A673 (cell line): ENCODE results near the gene CNNM1. TPM values are rescaled to one million over a fixed set of nuclear protein-coding genes. Genes with fewer than 3 reads are reported as not detected.

Source experiments
- Bru-seq: library from RNA; stranded (reverse); fragments of 400-500 nt; gene quantifications from one replicate; lab custom pipeline; 2021; lab: Mats Ljungman, UMichigan
- BruChase-seq, 2 experiments: library from RNA; stranded (reverse); fragments of 400-500 nt; gene quantifications; one replicate each; lab custom pipeline; 2021; lab: Mats Ljungman, UMichigan
- BruUV-seq: library from RNA; stranded (reverse); fragments of 400-500 nt; replicated peaks from 2 replicates; lab custom pipeline; 2021; lab: Mats Ljungman, UMichigan
- CTCF ChIA-PET: fragments of 300-600 bp; sonication (Branson Sonifier 250); formaldehyde crosslinking; loops from one replicate; lab custom pipeline; 2022; ENCODE audit warnings: antibody characterized with exemption; lab: Charles Lee
- POLR2A ChIA-PET: fragments of 300-600 bp; sonication (Branson Sonifier 250); formaldehyde crosslinking; loops from one replicate; lab custom pipeline; 2022; ENCODE audit warnings: antibody characterized with exemption; ENCODE audit not compliant: low non-redundant PET; lab: Charles Lee
- DNase-seq: peaks from one replicate; pipeline ENCODE4 v3.0.0-alpha.2; 2015; ENCODE audit warnings: low spot score
- H3K27ac ChIP-seq: fragments of 200-600 bp; sonication (generic); 2 replicates; pipeline ENCODE4 v1.5.1; 2016; ENCODE audit warnings: mixed run types, low read depth, mild to moderate bottlenecking, mixed read lengths, antibody characterized with exemption, low read length; ENCODE audit not compliant: poor library complexity, severe bottlenecking
- H3K27me3 ChIP-seq: fragments of 200-600 bp; sonication (generic); replicated peaks from 2 replicates; pipeline ENCODE4 v1.6.1; 2017; ENCODE audit warnings: mixed run types, low read depth, mild to moderate bottlenecking, mixed read lengths, antibody characterized with exemption, low read length; ENCODE audit not compliant: insufficient read depth, poor library complexity
- H3K36me3 ChIP-seq: fragments of 200-600 bp; sonication (generic); 2 replicates; pipeline ENCODE4 v1.6.1; 2016; ENCODE audit warnings: mixed run types, mild to moderate bottlenecking, mixed read lengths, antibody characterized with exemption, low read length; ENCODE audit not compliant: insufficient read depth, poor library complexity, severe bottlenecking
- H3K4me1 ChIP-seq: fragments of 200-600 bp; sonication (generic); 2 replicates; pipeline ENCODE4 v1.6.1; 2017; ENCODE audit warnings: mixed run types, mild to moderate bottlenecking, mixed read lengths, antibody characterized with exemption, low read length; ENCODE audit not compliant: insufficient read depth, poor library complexity, severe bottlenecking
- H3K4me3 ChIP-seq: fragments of 200-600 bp; sonication (generic); 2 replicates; pipeline ENCODE4 v1.5.1; 2016; ENCODE audit warnings: low read depth, mixed run types, mild to moderate bottlenecking, mixed read lengths, low read length; ENCODE audit not compliant: poor library complexity, severe bottlenecking
- H3K9me3 ChIP-seq: fragments of 200-600 bp; sonication (generic); 2 replicates; pipeline ENCODE4 v1.6.1; 2016; ENCODE audit warnings: mixed run types, low read depth, mild to moderate bottlenecking, mixed read lengths, antibody characterized with exemption, low read length; ENCODE audit not compliant: poor library complexity, severe bottlenecking
- EZH2 ChIP-seq: fragments of 200-600 bp; sonication (generic); IDR thresholded peaks from 2 replicates; pipeline ENCODE4 v1.6.1; 2017; ENCODE audit warnings: borderline replicate concordance, low read depth, mild to moderate bottlenecking, mixed read lengths, antibody characterized with exemption, low read length; ENCODE audit not compliant: poor library complexity, severe bottlenecking
- intact Hi-C: fragments of 100-400 bp; cut with micrococcal nuclease; formaldehyde crosslinking; loops from one replicate; pipeline ENCODE4 v1.10.0; 2022; ENCODE audit not compliant: unreplicated experiment
- long read RNA-seq: library from polyadenylated mRNA; stranded (forward); transcript quantifications from one replicate; pipeline ENCODE4 v2.0.0, GENCODE V29; 2022
- total RNA-seq: library from RNA; stranded (reverse); gene quantifications from 2 replicates; pipeline ENCODE4 v1.2.3, GENCODE V29; 2021
- TF ChIP-seq, protein P1 (sequence below): fragments of 300-800, 200-600 bp; sonication (generic); conservative IDR thresholded peaks from 2 replicates; pipeline ENCODE4 v1.5.1; 2017; ENCODE audit warnings: low read depth, mild to moderate bottlenecking, antibody characterized with exemption, low read length, moderate library complexity, mixed read lengths

Gene CNNM1
- total RNA-seq (0.66 and 0.73 TPM in 2 replicates), Bru-seq, nascent RNA (percentile 28 among the genes with signal in this experiment), BruChase-seq, experiment 1, labeled RNA remaining after a 2-hour chase (percentile 28 among the genes with signal in this experiment), BruChase-seq, experiment 2, labeled RNA remaining after a 6-hour chase (percentile 27 among the genes with signal in this experiment)
- long read RNA-seq = 0 reads

DNA sequence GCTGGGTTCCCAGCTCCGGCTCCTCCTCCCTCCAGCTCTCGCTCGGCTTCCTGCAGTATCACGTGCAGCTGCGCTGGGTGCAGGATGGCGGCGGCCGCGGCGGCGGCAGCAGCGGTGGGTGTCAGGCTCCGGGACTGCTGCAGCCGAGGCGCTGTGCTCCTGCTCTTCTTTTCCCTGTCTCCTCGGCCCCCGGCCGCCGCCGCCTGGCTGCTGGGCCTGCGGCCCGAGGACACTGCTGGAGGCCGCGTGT, at the start of gene CNNM1:
CNNM1 (plus strand) TSS at position 53 of the 250 bp plus-strand sequence; CDS start at position 85, 32 bp downstream.
- intact Hi-C loops = no loop called here
- DNase-seq = peak; percentile 48
- Histone ChIP-seq H3K9me3 (no peaks in the 10 kb centered on the region), H3K36me3 (no peaks in the 10 kb centered on the region), H3K27me3 (peaks cover 64% of the 10 kb centered on the region), H3K4me1 (no peaks in the 10 kb centered on the region), H3K27ac (no peak within 1 kb of the TSS), H3K4me3 (peak within 1 kb of the TSS; percentile 45)
- CTCF ChIA-PET = no interaction called here
- POLR2A ChIA-PET = no interaction called here
- TF ChIP-seq, protein P1, sequence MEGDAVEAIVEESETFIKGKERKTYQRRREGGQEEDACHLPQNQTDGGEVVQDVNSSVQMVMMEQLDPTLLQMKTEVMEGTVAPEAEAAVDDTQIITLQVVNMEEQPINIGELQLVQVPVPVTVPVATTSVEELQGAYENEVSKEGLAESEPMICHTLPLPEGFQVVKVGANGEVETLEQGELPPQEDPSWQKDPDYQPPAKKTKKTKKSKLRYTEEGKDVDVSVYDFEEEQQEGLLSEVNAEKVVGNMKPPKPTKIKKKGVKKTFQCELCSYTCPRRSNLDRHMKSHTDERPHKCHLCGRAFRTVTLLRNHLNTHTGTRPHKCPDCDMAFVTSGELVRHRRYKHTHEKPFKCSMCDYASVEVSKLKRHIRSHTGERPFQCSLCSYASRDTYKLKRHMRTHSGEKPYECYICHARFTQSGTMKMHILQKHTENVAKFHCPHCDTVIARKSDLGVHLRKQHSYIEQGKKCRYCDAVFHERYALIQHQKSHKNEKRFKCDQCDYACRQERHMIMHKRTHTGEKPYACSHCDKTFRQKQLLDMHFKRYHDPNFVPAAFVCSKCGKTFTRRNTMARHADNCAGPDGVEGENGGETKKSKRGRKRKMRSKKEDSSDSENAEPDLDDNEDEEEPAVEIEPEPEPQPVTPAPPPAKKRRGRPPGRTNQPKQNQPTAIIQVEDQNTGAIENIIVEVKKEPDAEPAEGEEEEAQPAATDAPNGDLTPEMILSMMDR = no peak
- no peak for TF ChIP-seq EZH2
- no TSS peak for BruUV-seq

DNA sequence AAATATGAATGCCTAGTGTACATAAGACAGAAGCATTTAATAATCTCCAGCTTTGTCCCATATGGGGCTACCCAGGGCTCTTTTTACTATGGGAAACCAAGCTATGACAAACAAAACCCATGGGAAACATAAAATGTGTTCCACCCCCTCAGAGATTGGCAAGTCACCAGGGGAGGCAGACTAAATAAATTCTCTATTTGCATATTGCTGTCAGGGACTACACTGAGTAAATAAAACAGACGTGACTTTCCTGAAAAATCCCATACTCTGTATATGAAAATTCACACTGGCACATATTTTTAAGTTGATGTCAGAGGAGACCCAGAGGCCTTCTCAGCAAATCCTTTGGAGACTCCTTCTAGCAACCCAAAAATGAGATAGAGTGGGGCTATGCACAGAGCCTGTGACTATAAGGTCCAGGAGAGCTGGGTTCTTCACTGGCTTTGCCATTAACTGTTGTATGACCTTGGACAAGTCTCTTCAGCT, 49.5 kb upstream of the CNNM1 start:
- no peaks in the 10 kb centered on the region for H3K36me3 ChIP-seq
- H3K9me3 ChIP-seq = no peaks in the 10 kb centered on the region
- DNase-seq = peak; percentile 71
- no peak overlapping the region for H3K4me3 ChIP-seq
- POLR2A ChIA-PET = no interaction called here
- no peak overlapping the region for H3K27ac ChIP-seq
- H3K4me1 ChIP-seq = no peaks in the 10 kb centered on the region
- BruUV-seq = no TSS peak
- intact Hi-C loops = loop anchor here (10.0 kb wide), 1 partner anchor 1105 kb away; no protein-coding TSS in a partner anchor
- TF ChIP-seq, protein P1 = no peak
- no peak for TF ChIP-seq EZH2
- CTCF ChIA-PET = interaction anchor here (0.9 kb wide), 1 partner anchor 33 kb away, joined by 4 read pairs; no protein-coding TSS in a partner anchor
- peaks cover 23% of the 10 kb centered on the region for H3K27me3 ChIP-seq

DNA sequence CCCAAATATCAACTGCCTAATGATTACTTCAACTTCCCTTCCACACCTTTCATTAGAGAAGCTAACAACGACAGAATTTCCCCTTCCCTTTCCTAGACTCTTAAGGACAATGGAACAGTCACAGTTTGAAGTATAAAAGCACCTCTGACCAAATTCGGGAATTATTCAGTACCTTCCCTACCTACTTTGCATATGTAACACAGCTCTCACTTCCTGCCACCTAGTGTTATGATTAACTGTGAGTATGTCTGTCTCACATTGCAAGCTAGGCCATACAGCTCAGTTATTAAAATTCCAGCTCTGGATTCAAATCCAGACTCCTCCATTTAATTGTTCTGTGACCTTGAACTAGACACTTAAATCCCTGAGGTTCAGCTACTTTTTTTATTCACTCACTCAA, 48.7 kb upstream of the CNNM1 start:
- Histone ChIP-seq H3K9me3 (no peaks in the 10 kb centered on the region), H3K27me3 (peaks cover 15% of the 10 kb centered on the region), H3K4me3 (no peak overlapping the region), H3K4me1 (no peaks in the 10 kb centered on the region), H3K27ac (no peak overlapping the region), H3K36me3 (no peaks in the 10 kb centered on the region)
- TF ChIP-seq, protein P1 = no peak
- no peak for TF ChIP-seq EZH2
- intact Hi-C loops = no loop called here
- ChIA-PET POLR2A (no interaction called here), CTCF (interaction anchor here (0.9 kb wide), 1 partner anchor 34 kb away, joined by 4 read pairs; no protein-coding TSS in a partner anchor)
- BruUV-seq = no TSS peak
- DNase-seq = no peak
